ENCODE data around the gene NUDT14. TPM values are rescaled to one million over a fixed set of nuclear protein-coding genes. Genes with fewer than 3 reads are reported as not detected.

NUDT14 gene
- total and polyA plus RNA-seq, 7 donors = 14.7 to 45.4 (median 23.3) TPM

GRCh38 chr14:105218611-105219010 is 37.5 kb upstream of the NUDT14 start:
- Histone ChIP-seq H3K9me3 (no peaks in the 10 kb centered on the region), H3K36me3 (ENCODE audit: insufficient read depth in 1 of 2, low read depth in 1 of 2) (peaks cover 0 to 59% of the 10 kb centered on the region in 2 donors), H3K4me3 (no peak overlapping the region), H3K27ac (no peak overlapping the region), H3K27me3 (ENCODE audit: insufficient read depth in 3 of 3, low read length in 2 of 3) (no peaks in the 10 kb centered on the region), H3K4me1 (peaks cover 8% of the 10 kb centered on the region)
- intact Hi-C loops (cut with DNase I) = no loop called here
- WGBS, 3 donors = 93 to 94% (median 93%) methylated on average over 19 of the region's 19 CpGs
- TF ChIP-seq, protein P1, sequence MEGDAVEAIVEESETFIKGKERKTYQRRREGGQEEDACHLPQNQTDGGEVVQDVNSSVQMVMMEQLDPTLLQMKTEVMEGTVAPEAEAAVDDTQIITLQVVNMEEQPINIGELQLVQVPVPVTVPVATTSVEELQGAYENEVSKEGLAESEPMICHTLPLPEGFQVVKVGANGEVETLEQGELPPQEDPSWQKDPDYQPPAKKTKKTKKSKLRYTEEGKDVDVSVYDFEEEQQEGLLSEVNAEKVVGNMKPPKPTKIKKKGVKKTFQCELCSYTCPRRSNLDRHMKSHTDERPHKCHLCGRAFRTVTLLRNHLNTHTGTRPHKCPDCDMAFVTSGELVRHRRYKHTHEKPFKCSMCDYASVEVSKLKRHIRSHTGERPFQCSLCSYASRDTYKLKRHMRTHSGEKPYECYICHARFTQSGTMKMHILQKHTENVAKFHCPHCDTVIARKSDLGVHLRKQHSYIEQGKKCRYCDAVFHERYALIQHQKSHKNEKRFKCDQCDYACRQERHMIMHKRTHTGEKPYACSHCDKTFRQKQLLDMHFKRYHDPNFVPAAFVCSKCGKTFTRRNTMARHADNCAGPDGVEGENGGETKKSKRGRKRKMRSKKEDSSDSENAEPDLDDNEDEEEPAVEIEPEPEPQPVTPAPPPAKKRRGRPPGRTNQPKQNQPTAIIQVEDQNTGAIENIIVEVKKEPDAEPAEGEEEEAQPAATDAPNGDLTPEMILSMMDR (IDR thresholded peaks at IDR 0.05) = no peak
- no peak for DNase-seq
- ATAC-seq = no peak

DNA sequence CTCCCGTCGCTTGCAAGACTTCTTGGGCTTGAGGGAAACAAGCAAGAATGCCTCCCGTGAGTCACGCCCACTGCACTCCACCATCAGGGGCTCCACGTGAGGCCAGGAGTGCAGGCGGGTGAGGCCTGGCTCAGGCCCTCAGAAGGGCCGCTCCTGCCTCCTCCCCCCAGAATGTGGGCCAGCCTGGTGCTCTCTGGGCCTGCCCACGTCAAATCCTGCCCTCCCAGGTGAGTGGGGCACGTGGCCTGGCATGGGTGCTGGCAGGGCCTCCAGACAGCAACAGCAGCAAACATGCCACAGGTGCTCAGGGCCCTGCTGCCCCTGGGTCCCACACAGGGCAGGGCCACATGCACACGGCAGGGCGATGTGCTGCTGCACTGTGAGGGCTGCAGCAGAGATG is 36.7 kb upstream of the NUDT14 start:
- H3K27me3 ChIP-seq (ENCODE audit: insufficient read depth in 3 of 3, low read length in 2 of 3) = no peaks in the 10 kb centered on the region
- H3K4me1 ChIP-seq = peaks cover 14% of the 10 kb centered on the region
- 93 to 94% (median 93%) methylated on average over 11 of the region's 11 CpGs for WGBS, 3 donors
- no peak overlapping the region for H3K4me3 ChIP-seq
- H3K9me3 ChIP-seq = no peaks in the 10 kb centered on the region
- TF ChIP-seq, protein P1 (IDR thresholded peaks at IDR 0.05) = no peak
- DNase-seq (no peak), ATAC-seq (no peak)
- peaks cover 0 to 51% of the 10 kb centered on the region in 2 donors for H3K36me3 ChIP-seq (ENCODE audit: insufficient read depth in 1 of 2, low read depth in 1 of 2)
- intact Hi-C loops (cut with DNase I) = no loop called here
- no peak overlapping the region for H3K27ac ChIP-seq

- H3K4me3 ChIP-seq = no peak overlapping the region
- H3K9me3 ChIP-seq = no peaks in the 10 kb centered on the region
- ATAC-seq (no peak), DNase-seq (no peak)
- no peak overlapping the region for H3K27ac ChIP-seq
- TF ChIP-seq, protein P1 (IDR thresholded peaks at IDR 0.05) = no peak
- WGBS, 3 donors = 80 to 81% (median 80%) methylated on average over 29 to 30 of the region's 30 CpGs
- H3K27me3 ChIP-seq (ENCODE audit: insufficient read depth in 3 of 3, low read length in 2 of 3) = no peaks in the 10 kb centered on the region
- H3K4me1 ChIP-seq = peaks cover 14% of the 10 kb centered on the region
- H3K36me3 ChIP-seq (ENCODE audit: insufficient read depth in 1 of 2, low read depth in 1 of 2) = peaks cover 0 to 47% of the 10 kb centered on the region in 2 donors
- intact Hi-C loops (cut with DNase I) = no loop called here
Measured at GRCh38 chr14:105216490-105217247, 35.6 kb upstream of the NUDT14 start.

DNA sequence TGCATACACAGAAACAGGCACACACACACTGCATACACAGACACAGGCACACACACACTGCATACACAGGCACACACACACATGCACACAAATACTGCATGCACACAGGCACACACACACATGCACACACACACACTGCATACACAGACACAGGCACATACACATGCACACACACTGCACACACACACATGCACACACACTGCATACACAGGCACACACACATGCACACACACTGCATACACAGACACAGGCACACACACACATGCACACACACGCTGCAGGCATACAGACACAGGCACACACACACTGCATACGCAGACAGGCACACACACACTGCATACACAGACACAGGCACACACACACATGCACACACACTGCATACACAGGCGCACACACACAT is 34.5 kb upstream of the NUDT14 start:
- TF ChIP-seq, protein P1 (IDR thresholded peaks at IDR 0.05) = no peak
- no peak for DNase-seq
- Histone ChIP-seq H3K4me1 (peaks cover 14% of the 10 kb centered on the region), H3K36me3 (ENCODE audit: insufficient read depth in 1 of 2, low read depth in 1 of 2) (peaks cover 0 to 36% of the 10 kb centered on the region in 2 donors), H3K27me3 (ENCODE audit: insufficient read depth in 3 of 3, low read length in 2 of 3) (no peaks in the 10 kb centered on the region), H3K9me3 (no peaks in the 10 kb centered on the region), H3K27ac (no peak overlapping the region), H3K4me3 (no peak overlapping the region)
- WGBS, 3 donors = 85 to 99% (median 98%) methylated on average over 3 of the region's 3 CpGs
- intact Hi-C loops (cut with DNase I) = no loop called here
- ATAC-seq = no peak

All from psoas muscle (tissue), 8 donors.